Neural cell (in vitro differentiated cells): ENCODE data around the gene TJP1. TPM values are rescaled to one million over a fixed set of nuclear protein-coding genes. Genes with fewer than 3 reads are reported as not detected.

Source experiments
- H2AFZ ChIP-seq: fragments of 200-600, 300-800 bp; sonication (generic), shearing (Covaris generic); 2 replicates; pipeline ENCODE4 v1.6.0; 2014; ENCODE audit warnings: low read depth, mild to moderate bottlenecking, antibody characterized with exemption, low read length, moderate library complexity
- H3F3A ChIP-seq: fragments of 200-600 bp; shearing (Covaris generic); 2 replicates; pipeline ENCODE4 v1.6.1; 2016; ENCODE audit warnings: mild to moderate bottlenecking, moderate library complexity, mixed read lengths, antibody characterized with exemption, low read length; ENCODE audit not compliant: insufficient read depth, poor library complexity, severe bottlenecking
- H3K27ac ChIP-seq: fragments of 200-600, 300-800 bp; sonication (generic), shearing (Covaris generic); 2 replicates; pipeline ENCODE4 v1.5.1; 2014; ENCODE audit warnings: mild to moderate bottlenecking, low read length, moderate library complexity
- H3K27me3 ChIP-seq: fragments of 300-800, 200-600 bp; sonication (generic), shearing (Covaris generic); 2 replicates; pipeline ENCODE4 v1.6.0; 2014; ENCODE audit warnings: mild to moderate bottlenecking, low read depth, low read length, moderate library complexity; ENCODE audit not compliant: insufficient read depth
- H3K36me3 ChIP-seq: fragments of 300-800, 200-600 bp; sonication (generic), shearing (Covaris generic); 2 replicates; pipeline ENCODE4 v1.5.1; 2014; ENCODE audit warnings: mild to moderate bottlenecking, antibody characterized with exemption, low read length, moderate library complexity; ENCODE audit not compliant: insufficient read depth
- H3K4me2 ChIP-seq: fragments of 300-800, 200-600 bp; sonication (generic), shearing (Covaris generic); 2 replicates; pipeline ENCODE4 v1.6.0; 2014; ENCODE audit warnings: mild to moderate bottlenecking, low read length
- H3K4me3 ChIP-seq: fragments of 300-800, 200-600 bp; sonication (generic), shearing (Covaris generic); 2 replicates; pipeline ENCODE4 v1.5.1; 2014; ENCODE audit warnings: mild to moderate bottlenecking, low read length, moderate library complexity
- H3K79me2 ChIP-seq: fragments of 200-600 bp; shearing (Covaris generic); replicated peaks from 2 replicates; pipeline ENCODE4 v1.6.0; 2014; ENCODE audit warnings: mild to moderate bottlenecking, low read length, moderate library complexity; ENCODE audit not compliant: insufficient read depth
- H3K9ac ChIP-seq: fragments of 300-800, 200-600 bp; sonication (generic), shearing (Covaris generic); 2 replicates; pipeline ENCODE4 v1.6.1; 2016; ENCODE audit warnings: mild to moderate bottlenecking, low read length, mixed read lengths
- H3K9me2 ChIP-seq: fragments of 200-600 bp; shearing (Covaris generic); 2 replicates; pipeline ENCODE4 v1.6.1; 2016; ENCODE audit warnings: mild to moderate bottlenecking, low read length, mixed read lengths; ENCODE audit not compliant: insufficient read depth
- H3K9me3 ChIP-seq: fragments of 200-600, 300-800 bp; sonication (generic), shearing (Covaris generic); 2 replicates; pipeline ENCODE4 v1.6.1; 2016; ENCODE audit warnings: mild to moderate bottlenecking, mixed run types, low read length, moderate library complexity, mixed read lengths
- H4K20me1 ChIP-seq: fragments of 200-600 bp; shearing (Covaris generic); 2 replicates; pipeline ENCODE4 v1.6.1; 2016; ENCODE audit warnings: mild to moderate bottlenecking, mixed run types; ENCODE audit not compliant: insufficient read depth
- EP300 ChIP-seq: fragments of 450-650 bp; conservative IDR thresholded peaks from 2 replicates; pipeline ENCODE4 v1.6.1; 2014; ENCODE audit warnings: antibody characterized with exemption, mild to moderate bottlenecking, moderate library complexity; ENCODE audit not compliant: poor library complexity, severe bottlenecking
- EZH2 ChIP-seq: fragments of 200-600, 300-800 bp; shearing (Covaris generic), sonication (generic); IDR thresholded peaks from 2 replicates; pipeline ENCODE4 v1.6.1; 2014; ENCODE audit warnings: antibody characterized with exemption, low read length, borderline replicate concordance, mild to moderate bottlenecking; ENCODE audit not compliant: insufficient read depth, poor library complexity, severe bottlenecking
- MXI1 ChIP-seq: fragments of 450-650 bp; conservative IDR thresholded peaks from 2 replicates; pipeline ENCODE4 v1.6.1; 2014; ENCODE audit warnings: antibody characterized with exemption, mild to moderate bottlenecking; ENCODE audit not compliant: poor library complexity, severe bottlenecking
- POLR2AphosphoS5 ChIP-seq: IDR thresholded peaks from 2 replicates; pipeline ENCODE4 v1.6.1; 2012
- RAD21 ChIP-seq: fragments of 450-650 bp; conservative IDR thresholded peaks from 2 replicates; pipeline ENCODE4 v1.6.1; 2014; ENCODE audit warnings: antibody characterized with exemption, mild to moderate bottlenecking, moderate library complexity
- SMC3 ChIP-seq: fragments of 450-650 bp; conservative IDR thresholded peaks from 2 replicates; pipeline ENCODE4 v1.6.1; 2014; ENCODE audit warnings: antibody characterized with exemption, mild to moderate bottlenecking, moderate library complexity; ENCODE audit not compliant: poor library complexity
- TAF1 ChIP-seq: IDR thresholded peaks from 2 replicates; pipeline ENCODE4 v1.6.1; 2012; ENCODE audit warnings: low read depth
- polyA plus RNA-seq: library from polyadenylated mRNA; depleted of rRNA; stranded (reverse); fragments of >200 nt; gene quantifications from 2 replicates; pipeline ENCODE4 v1.2.3, GENCODE V29; 2014
- small RNA-seq, 3 experiments: library from RNA; depleted of rRNA; stranded (forward); fragments of <200 nt; gene quantifications; one replicate each; pipeline ENCODE3, GENCODE V24; 2012
- TF ChIP-seq, protein P1 (sequence below): fragments of 450-650 bp; IDR thresholded peaks from 2 replicates; pipeline ENCODE4 v1.5.1; 2014; ENCODE audit warnings: antibody characterized with exemption, mild to moderate bottlenecking, moderate library complexity; ENCODE audit not compliant: poor library complexity, severe bottlenecking
- TF ChIP-seq, protein P2 (sequence below): IDR thresholded peaks from 2 replicates; pipeline ENCODE4 v1.6.1; 2012; ENCODE audit warnings: borderline replicate concordance

TJP1 gene
- polyA plus RNA-seq, 1 donor from 2014 or later = 6.2 TPM

DNA sequence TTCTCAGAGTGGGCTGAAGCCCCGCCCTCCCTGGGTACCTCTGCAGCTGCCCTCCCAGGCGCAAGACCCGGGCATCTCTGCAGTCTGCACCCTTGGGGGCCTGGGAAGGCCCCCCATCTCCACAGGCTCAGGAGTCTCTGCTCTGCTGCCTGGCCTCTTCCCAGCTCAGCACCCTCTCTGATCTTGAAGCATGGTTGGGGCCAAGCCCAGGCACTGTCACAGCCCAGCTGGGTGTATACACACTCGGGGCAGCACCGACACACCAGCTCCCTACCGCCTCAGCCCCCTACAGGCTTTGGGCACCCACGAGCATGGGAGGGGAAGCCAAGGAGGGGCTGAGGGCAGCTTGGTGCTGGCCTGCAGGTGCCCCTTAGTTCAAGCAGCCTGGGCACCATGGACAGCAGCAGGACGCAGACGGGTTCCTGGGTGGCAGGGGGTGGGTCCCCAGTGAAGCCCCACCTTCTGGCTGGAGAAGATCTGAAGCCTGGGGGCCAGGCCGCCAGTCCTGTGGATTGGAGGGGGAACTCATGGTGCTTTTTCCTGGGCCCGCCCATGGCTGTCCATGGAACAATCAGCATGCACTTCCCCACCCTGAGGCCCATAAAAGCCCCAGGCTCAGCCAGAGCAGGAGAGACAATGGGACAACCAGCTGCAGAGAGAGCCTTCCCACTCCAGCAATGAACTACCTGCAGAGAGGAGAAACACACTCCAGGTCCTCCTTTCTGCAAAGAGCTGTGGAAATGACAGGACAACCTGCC lies 170.6 kb downstream of the TJP1 start:
- Histone ChIP-seq H3K9me3 (no peaks in the 10 kb centered on the region), H2AFZ (no peak overlapping the region), H4K20me1 (no peaks in the 10 kb centered on the region), H3F3A (no peaks in the 10 kb centered on the region), H3K9ac (no peak overlapping the region), H3K4me3 (no peak overlapping the region), H3K9me2 (no peaks in the 10 kb centered on the region), H3K36me3 (no peaks in the 10 kb centered on the region), H3K27me3 (no peaks in the 10 kb centered on the region), H3K79me2 (no peaks in the 10 kb centered on the region), H3K27ac (no peak overlapping the region), H3K4me2 (no peak overlapping the region)
- TF ChIP-seq RAD21 = no peak
- no peak for TF ChIP-seq TAF1
- no peak for TF ChIP-seq MXI1
- no peak for TF ChIP-seq SMC3
- no peak for TF ChIP-seq POLR2AphosphoS5
- TF ChIP-seq, protein P1, sequence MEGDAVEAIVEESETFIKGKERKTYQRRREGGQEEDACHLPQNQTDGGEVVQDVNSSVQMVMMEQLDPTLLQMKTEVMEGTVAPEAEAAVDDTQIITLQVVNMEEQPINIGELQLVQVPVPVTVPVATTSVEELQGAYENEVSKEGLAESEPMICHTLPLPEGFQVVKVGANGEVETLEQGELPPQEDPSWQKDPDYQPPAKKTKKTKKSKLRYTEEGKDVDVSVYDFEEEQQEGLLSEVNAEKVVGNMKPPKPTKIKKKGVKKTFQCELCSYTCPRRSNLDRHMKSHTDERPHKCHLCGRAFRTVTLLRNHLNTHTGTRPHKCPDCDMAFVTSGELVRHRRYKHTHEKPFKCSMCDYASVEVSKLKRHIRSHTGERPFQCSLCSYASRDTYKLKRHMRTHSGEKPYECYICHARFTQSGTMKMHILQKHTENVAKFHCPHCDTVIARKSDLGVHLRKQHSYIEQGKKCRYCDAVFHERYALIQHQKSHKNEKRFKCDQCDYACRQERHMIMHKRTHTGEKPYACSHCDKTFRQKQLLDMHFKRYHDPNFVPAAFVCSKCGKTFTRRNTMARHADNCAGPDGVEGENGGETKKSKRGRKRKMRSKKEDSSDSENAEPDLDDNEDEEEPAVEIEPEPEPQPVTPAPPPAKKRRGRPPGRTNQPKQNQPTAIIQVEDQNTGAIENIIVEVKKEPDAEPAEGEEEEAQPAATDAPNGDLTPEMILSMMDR = no peak
- TF ChIP-seq EZH2 = no peak
- TF ChIP-seq, protein P2, sequence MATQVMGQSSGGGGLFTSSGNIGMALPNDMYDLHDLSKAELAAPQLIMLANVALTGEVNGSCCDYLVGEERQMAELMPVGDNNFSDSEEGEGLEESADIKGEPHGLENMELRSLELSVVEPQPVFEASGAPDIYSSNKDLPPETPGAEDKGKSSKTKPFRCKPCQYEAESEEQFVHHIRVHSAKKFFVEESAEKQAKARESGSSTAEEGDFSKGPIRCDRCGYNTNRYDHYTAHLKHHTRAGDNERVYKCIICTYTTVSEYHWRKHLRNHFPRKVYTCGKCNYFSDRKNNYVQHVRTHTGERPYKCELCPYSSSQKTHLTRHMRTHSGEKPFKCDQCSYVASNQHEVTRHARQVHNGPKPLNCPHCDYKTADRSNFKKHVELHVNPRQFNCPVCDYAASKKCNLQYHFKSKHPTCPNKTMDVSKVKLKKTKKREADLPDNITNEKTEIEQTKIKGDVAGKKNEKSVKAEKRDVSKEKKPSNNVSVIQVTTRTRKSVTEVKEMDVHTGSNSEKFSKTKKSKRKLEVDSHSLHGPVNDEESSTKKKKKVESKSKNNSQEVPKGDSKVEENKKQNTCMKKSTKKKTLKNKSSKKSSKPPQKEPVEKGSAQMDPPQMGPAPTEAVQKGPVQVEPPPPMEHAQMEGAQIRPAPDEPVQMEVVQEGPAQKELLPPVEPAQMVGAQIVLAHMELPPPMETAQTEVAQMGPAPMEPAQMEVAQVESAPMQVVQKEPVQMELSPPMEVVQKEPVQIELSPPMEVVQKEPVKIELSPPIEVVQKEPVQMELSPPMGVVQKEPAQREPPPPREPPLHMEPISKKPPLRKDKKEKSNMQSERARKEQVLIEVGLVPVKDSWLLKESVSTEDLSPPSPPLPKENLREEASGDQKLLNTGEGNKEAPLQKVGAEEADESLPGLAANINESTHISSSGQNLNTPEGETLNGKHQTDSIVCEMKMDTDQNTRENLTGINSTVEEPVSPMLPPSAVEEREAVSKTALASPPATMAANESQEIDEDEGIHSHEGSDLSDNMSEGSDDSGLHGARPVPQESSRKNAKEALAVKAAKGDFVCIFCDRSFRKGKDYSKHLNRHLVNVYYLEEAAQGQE = no peak
- TF ChIP-seq EP300 = no peak

Small RNA genes lying within 50 kb of the gene (small RNA-seq; reads per million reads assigned to genes)
- gene HMGN2P5 = 0 to 2.0 (median 0) reads per million in 3 experiments
